Suprapubic skin (tissue), 4 donors: ENCODE data around the gene MB21D2.

Experiments used
- EP300 ChIP-seq: sonication (generic); formaldehyde crosslinking; IDR thresholded peaks from one replicate; pipeline ENCODE4 v1.6.1; 2017; ENCODE audit warnings: antibody characterized with exemption
- POLR2A ChIP-seq, 2 donors: fragments of 450-650 bp; IDR thresholded peaks; one replicate each; pipeline ENCODE4 v1.6.1; 2017; ENCODE audit warnings: antibody characterized with exemption in 2 of 2, mild to moderate bottlenecking in 2 of 2, moderate library complexity in 2 of 2
- POLR2AphosphoS5 ChIP-seq, 3 donors: sonication (generic); formaldehyde crosslinking; IDR thresholded peaks; one replicate each; pipeline ENCODE4 v1.6.1; 2017; ENCODE audit warnings: antibody characterized with exemption in 3 of 3
- TF ChIP-seq, protein P1 (sequence below), 2 donors: fragments of 200-600 bp in 1 of 2; fragments of 450-650 bp in 1 of 2; sonication (generic) in 1 of 2; IDR thresholded peaks; one replicate each; pipeline ENCODE4 v1.5.1; 2016 to 2019; ENCODE audit warnings: antibody characterized with exemption in 2 of 2, mild to moderate bottlenecking in 1 of 2, moderate library complexity in 1 of 2

DNA sequence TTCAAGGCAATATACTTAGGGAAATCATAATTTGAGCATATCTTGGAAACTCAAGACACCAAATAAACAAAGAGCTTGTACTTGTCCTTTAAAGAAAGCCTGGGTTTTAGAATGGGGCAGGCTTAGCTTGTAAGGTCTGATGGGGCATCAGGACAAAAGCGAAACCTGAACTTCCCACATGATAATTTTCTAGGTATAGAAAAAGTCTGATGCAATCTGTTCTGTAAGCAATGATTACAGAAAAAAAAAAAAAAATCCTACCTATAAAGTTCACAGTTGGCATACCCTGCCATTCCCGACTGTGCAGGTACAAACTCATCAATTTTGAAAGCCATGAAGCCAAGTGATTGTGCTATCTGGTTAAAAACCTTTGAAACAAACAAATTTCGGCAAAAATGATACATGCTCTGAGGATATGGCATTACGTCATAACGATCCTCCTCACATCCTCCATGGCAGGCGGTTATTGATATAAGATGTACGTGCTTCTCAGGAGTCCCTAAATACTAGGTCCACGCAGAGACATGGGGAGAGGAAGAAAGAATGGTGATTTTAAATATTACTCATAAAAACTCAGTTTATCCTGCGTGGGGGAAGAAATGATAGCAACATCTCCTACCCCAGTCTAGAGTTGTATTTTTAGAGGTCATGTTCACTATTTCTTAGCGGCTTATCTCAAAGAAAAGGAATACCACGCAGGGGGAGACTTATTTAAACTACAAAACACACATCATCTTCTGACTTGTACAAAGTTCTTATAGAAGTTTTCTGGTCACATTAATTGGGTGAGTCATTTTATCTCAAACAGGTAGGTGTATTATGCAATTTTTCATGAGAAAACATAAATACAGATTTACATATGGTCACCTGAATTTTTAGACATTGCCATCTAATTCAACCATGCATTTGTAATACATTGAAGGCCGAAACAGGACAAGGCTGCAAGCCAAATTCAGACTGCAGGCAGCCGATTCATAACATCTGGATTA is 27.0 kb downstream of the MB21D2 start:
- TF ChIP-seq, protein P1, sequence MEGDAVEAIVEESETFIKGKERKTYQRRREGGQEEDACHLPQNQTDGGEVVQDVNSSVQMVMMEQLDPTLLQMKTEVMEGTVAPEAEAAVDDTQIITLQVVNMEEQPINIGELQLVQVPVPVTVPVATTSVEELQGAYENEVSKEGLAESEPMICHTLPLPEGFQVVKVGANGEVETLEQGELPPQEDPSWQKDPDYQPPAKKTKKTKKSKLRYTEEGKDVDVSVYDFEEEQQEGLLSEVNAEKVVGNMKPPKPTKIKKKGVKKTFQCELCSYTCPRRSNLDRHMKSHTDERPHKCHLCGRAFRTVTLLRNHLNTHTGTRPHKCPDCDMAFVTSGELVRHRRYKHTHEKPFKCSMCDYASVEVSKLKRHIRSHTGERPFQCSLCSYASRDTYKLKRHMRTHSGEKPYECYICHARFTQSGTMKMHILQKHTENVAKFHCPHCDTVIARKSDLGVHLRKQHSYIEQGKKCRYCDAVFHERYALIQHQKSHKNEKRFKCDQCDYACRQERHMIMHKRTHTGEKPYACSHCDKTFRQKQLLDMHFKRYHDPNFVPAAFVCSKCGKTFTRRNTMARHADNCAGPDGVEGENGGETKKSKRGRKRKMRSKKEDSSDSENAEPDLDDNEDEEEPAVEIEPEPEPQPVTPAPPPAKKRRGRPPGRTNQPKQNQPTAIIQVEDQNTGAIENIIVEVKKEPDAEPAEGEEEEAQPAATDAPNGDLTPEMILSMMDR (IDR thresholded peaks at IDR 0.05), result no peak
- TF ChIP-seq POLR2A (IDR thresholded peaks at IDR 0.05), result no peak
- no peak for TF ChIP-seq EP300
- no peak for TF ChIP-seq POLR2AphosphoS5 (IDR thresholded peaks at IDR 0.05)
